Measurements from ENCODE around the gene RERGL.

DNA sequence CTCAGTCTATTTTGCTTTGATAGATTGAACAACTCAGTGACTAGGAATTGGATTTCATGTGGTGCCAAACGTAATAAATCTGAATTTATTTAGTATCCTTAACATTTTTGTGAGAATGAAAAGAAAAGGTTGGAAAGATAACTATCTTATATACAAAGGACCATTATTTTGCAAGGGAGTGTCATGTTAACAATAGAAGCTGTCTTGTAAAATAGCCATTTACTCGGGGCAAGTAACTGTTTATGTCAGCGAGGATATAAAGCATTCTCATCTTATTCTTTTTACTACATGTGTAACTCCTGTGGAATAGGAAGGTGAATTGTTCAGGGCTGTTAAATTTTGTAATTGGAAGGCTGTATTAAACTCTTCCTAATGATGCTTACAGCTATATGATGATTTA lies 5.9 kb downstream of the RERGL start:
- TF ChIP-seq, protein P1, sequence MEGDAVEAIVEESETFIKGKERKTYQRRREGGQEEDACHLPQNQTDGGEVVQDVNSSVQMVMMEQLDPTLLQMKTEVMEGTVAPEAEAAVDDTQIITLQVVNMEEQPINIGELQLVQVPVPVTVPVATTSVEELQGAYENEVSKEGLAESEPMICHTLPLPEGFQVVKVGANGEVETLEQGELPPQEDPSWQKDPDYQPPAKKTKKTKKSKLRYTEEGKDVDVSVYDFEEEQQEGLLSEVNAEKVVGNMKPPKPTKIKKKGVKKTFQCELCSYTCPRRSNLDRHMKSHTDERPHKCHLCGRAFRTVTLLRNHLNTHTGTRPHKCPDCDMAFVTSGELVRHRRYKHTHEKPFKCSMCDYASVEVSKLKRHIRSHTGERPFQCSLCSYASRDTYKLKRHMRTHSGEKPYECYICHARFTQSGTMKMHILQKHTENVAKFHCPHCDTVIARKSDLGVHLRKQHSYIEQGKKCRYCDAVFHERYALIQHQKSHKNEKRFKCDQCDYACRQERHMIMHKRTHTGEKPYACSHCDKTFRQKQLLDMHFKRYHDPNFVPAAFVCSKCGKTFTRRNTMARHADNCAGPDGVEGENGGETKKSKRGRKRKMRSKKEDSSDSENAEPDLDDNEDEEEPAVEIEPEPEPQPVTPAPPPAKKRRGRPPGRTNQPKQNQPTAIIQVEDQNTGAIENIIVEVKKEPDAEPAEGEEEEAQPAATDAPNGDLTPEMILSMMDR (conservative IDR thresholded peaks at IDR 0.05; ENCODE audit: low read depth, low read length) = no peak
- TF ChIP-seq EZH2 (IDR thresholded peaks at IDR 0.05; ENCODE audit: low read length, unreplicated experiment) = no peak

Measured in PC-3 (cell line).